A549 (cell line): ENCODE measurements around the gene WHRN. TPM values are rescaled to one million over a fixed set of nuclear protein-coding genes. Genes with fewer than 3 reads are reported as not detected.

Experiments used
- ATAC-seq, 2 experiments: fragments of 200-7000 bp in 1 of 2; fragments of >200 bp in 1 of 2; cut with Nextera tagmentation in 1 of 2; cut with Tn5 transposase in 1 of 2; 3 replicates each; pipeline versions ENCODE4 v1.8.0 to v1.9.1; 2018 to 2020; ENCODE audit warnings: mild to moderate bottlenecking in 1 of 2, moderate library complexity in 1 of 2
- CTCF ChIA-PET: fragments of 300-600 bp; sonication (Branson Sonifier 250); formaldehyde crosslinking; extraction: SDS; loops from one replicate; lab custom pipeline; 2021; ENCODE audit warnings: antibody characterized with exemption, inconsistent platforms; lab: Yijun Ruan, JAX
- POLR2A ChIA-PET: fragments of 350-600 bp; formaldehyde crosslinking; extraction: SDS; loops from one replicate; lab custom pipeline; 2021; ENCODE audit warnings: antibody characterized with exemption, inconsistent platforms; lab: Yijun Ruan, JAX
- DNase-seq, 2 experiments: peaks; one replicate each; pipeline versions ENCODE4 v3.0.0 to v3.0.0-alpha.2; 2011 to 2016; ENCODE audit warnings: low read depth in 1 of 2, low spot score in 1 of 2
- FAIRE-seq: peaks from 2 replicates; lab custom pipeline; 2011; peaks lifted over from hg19 to GRCh38; lab: Jason Lieb, UNC
- H3K27ac ChIP-seq, 2 experiments: fragments of >200 bp; sonication (Bioruptor Twin); formaldehyde crosslinking; 3 replicates each; pipeline ENCODE4 v1.5.1; 2016 to 2017
- H3K4me1 ChIP-seq: fragments of >200 bp; sonication (Bioruptor Twin); formaldehyde crosslinking; 3 replicates; pipeline ENCODE4 v1.6.1; 2016
- H3K4me2 ChIP-seq: fragments of >200 bp; sonication (Bioruptor Twin); formaldehyde crosslinking; 3 replicates; pipeline ENCODE4 v1.6.1; 2016
- H3K4me3 ChIP-seq: fragments of >200 bp; sonication (Bioruptor Twin); formaldehyde crosslinking; 3 replicates; pipeline ENCODE4 v1.5.1; 2016
- H3K9me3 ChIP-seq: fragments of >200 bp; sonication (Bioruptor Twin); formaldehyde crosslinking; 3 replicates; pipeline ENCODE4 v1.6.1; 2016
- CHD2 ChIP-seq: fragments of 150-350 bp; IDR thresholded peaks from 2 replicates; pipeline ENCODE4 v1.6.1; 2014; ENCODE audit warnings: low read length; ENCODE audit not compliant: partially characterized antibody
- CHD4 ChIP-seq: fragments of 200-600 bp; sonication (generic); IDR thresholded peaks from 2 replicates; pipeline ENCODE4 v1.6.1; 2016; ENCODE audit warnings: antibody characterized with exemption, mild to moderate bottlenecking, borderline replicate concordance
- EHF ChIP-seq: fragments of 250-450 bp; sonication (Bioruptor Pico); IDR thresholded peaks from 2 replicates; pipeline ENCODE4 v1.5.0; 2020; ENCODE audit warnings: mild to moderate bottlenecking
- EP300 ChIP-seq, 2 experiments: fragments of >200 bp; sonication (Bioruptor Twin); formaldehyde crosslinking; IDR thresholded peaks; 2 replicates in 1 of 2; 3 replicates in 1 of 2; pipeline ENCODE4 v1.6.1; 2016 to 2017
- ESRRA ChIP-seq: fragments of 150-350 bp; IDR thresholded peaks from 2 replicates; pipeline ENCODE4 v1.6.1; 2014; ENCODE audit warnings: mild to moderate bottlenecking, low read length, borderline replicate concordance
- FOSB ChIP-seq: fragments of 250-450 bp; sonication (Bioruptor Pico); IDR thresholded peaks from 2 replicates; pipeline ENCODE4 v1.5.0; 2020; ENCODE audit warnings: mild to moderate bottlenecking, moderate library complexity
- HOXA7 ChIP-seq: fragments of 250-450 bp; sonication (Bioruptor Pico); IDR thresholded peaks from 2 replicates; pipeline ENCODE4 v1.5.0; 2020; ENCODE audit warnings: mild to moderate bottlenecking, moderate library complexity
- NPAS2 ChIP-seq: fragments of 250-450 bp; sonication (Bioruptor Pico); IDR thresholded peaks from 2 replicates; pipeline ENCODE4 v1.8.0; 2022; ENCODE audit warnings: mild to moderate bottlenecking, moderate library complexity, borderline replicate concordance
- NR3C1 ChIP-seq: fragments of >200 bp; sonication (Bioruptor Twin); formaldehyde crosslinking; IDR thresholded peaks from 3 replicates; pipeline ENCODE4 v1.6.1; 2017
- PHF8 ChIP-seq: fragments of 200-600 bp; sonication (generic); IDR thresholded peaks from 2 replicates; pipeline ENCODE4 v1.6.1; 2016; ENCODE audit warnings: low read depth, mild to moderate bottlenecking, antibody characterized with exemption, moderate library complexity, borderline replicate concordance
- POLR2A ChIP-seq: IDR thresholded peaks from 2 replicates; pipeline ENCODE4 v1.6.1; 2012; ENCODE audit warnings: mild to moderate bottlenecking, low read length
- RARB ChIP-seq: fragments of 250-450 bp; sonication (Bioruptor Pico); IDR thresholded peaks from 2 replicates; pipeline ENCODE4 v1.8.0; 2021; ENCODE audit warnings: mild to moderate bottlenecking, moderate library complexity
- RCOR1 ChIP-seq: fragments of 150-350 bp; IDR thresholded peaks from 2 replicates; pipeline ENCODE4 v1.6.1; 2014; ENCODE audit warnings: antibody characterized with exemption, low read length, low read depth
- ZSCAN20 ChIP-seq: fragments of 250-450 bp; sonication (Bioruptor Pico); IDR thresholded peaks from 2 replicates; pipeline ENCODE4 v1.8.0; 2022; ENCODE audit warnings: mild to moderate bottlenecking, moderate library complexity
- WGBS: methylation state at CpG from one replicate; pipeline ENCODE4 v1.1.6; 2017; ENCODE audit errors: missing lambda C conversion rate; 5-methylcytosine and 5-hydroxymethylcytosine counted together
- polyA plus RNA-seq, 4 experiments: library from polyadenylated mRNA; depleted of rRNA in 3 of 4; stranded (reverse); fragments of >200 nt; fragmentation: RNase III in 1 of 4; extraction: RNeasy Plus Mini Kit Qiagen cat#74134 plus additional on column Dnase treatment in 1 of 4; gene quantifications; 2 replicates in 3 of 4; 3 replicates in 1 of 4; pipeline ENCODE4 v1.2.3, GENCODE V29; 2011 to 2017
- TF ChIP-seq, protein P1 (sequence below): fragments of 250-450 bp; sonication (Bioruptor Pico); IDR thresholded peaks from 2 replicates; pipeline ENCODE4 v1.5.0; 2020; ENCODE audit warnings: low read depth, mild to moderate bottlenecking, moderate library complexity
- TF ChIP-seq, protein P2 (sequence below): fragments of 450-650 bp; IDR thresholded peaks from 2 replicates; pipeline ENCODE4 v1.6.1; 2014; ENCODE audit warnings: antibody characterized with exemption
- TF ChIP-seq, protein P3 (sequence below): fragments of >200 bp; sonication (Bioruptor Twin); formaldehyde crosslinking; IDR thresholded peaks from 3 replicates; pipeline ENCODE4 v1.6.1; 2016
- TF ChIP-seq, protein P4 (sequence below): IDR thresholded peaks from 2 replicates; pipeline ENCODE4 v1.6.1; 2012; ENCODE audit warnings: low read depth, borderline replicate concordance
- TF ChIP-seq, protein P5 (sequence below): fragments of >200 bp; sonication (Bioruptor Twin); formaldehyde crosslinking; IDR thresholded peaks from 2 replicates; pipeline ENCODE4 v1.6.1; 2016

The WHRN gene
- polyA plus RNA-seq, 2 of the 4 experiments (the other 2 are of a cell fraction), result 1.2 to 3.2 TPM

DNA sequence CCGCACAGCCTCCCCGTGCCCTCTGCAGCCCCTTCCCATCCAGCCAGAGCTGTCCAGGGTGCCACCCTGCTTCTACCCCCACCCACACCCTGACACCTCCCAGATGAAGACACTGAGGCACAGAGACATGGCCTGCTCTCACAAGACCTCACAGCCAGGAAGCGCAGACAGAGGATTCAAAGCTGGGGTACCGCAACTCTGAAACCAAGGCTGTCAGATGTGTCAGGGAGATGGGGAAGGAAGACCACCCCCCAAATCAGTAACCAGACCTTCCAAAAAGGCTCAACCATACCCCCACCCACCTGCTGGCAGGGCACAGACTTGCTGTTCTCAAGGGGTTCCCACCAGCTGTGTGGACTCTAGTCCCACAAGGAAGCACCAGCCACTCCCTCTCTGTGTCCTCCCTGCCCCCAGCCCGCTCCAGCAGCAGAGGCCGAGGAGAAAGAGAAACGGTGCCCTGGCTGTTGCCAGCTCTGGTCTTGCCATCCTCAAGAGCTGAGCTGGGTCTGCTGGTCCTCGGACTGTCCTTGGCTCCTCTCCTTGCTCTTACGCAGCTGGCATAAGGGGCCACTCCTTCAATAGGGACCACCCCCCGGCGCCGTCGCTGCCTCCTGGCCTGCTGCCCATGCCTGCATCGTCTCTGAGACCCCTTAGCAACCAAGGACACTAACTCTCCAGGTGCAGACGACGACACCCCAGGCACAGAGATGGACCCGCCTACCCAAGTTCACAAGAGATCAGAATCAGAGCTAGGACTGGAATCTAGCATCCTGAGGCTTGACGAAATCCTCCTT lies 118.2 kb downstream of the WHRN start:
- H3K4me2 ChIP-seq, result no peak overlapping the region
- WGBS, result 80% methylated on average over 17 of the region's 18 CpGs
- CTCF ChIA-PET, result interaction anchor here (0.5 to 2.3 kb wide), 8 partner anchors 8 to 294 kb away, joined by 3 to 12 read pairs (median 3); no protein-coding TSS in a partner anchor
- no peaks in the 10 kb centered on the region for H3K9me3 ChIP-seq
- TF ChIP-seq CHD2 (no peak), EHF (CRISPR knock-in tag) (no peak), PHF8 (no peak)
- TF ChIP-seq, all 56 proteins: peak for 0
- POLR2A ChIA-PET, result no interaction called here
- Histone ChIP-seq H3K4me3 (no peak overlapping the region), H3K27ac (no peak overlapping the region; a peak in 1 of 6 replicates), H3K4me1 (peaks cover 9% of the 10 kb centered on the region; the same call in 2 of the 3 replicates)
- FAIRE-seq (no peak), ATAC-seq (no peak), DNase-seq (no peak)

DNA sequence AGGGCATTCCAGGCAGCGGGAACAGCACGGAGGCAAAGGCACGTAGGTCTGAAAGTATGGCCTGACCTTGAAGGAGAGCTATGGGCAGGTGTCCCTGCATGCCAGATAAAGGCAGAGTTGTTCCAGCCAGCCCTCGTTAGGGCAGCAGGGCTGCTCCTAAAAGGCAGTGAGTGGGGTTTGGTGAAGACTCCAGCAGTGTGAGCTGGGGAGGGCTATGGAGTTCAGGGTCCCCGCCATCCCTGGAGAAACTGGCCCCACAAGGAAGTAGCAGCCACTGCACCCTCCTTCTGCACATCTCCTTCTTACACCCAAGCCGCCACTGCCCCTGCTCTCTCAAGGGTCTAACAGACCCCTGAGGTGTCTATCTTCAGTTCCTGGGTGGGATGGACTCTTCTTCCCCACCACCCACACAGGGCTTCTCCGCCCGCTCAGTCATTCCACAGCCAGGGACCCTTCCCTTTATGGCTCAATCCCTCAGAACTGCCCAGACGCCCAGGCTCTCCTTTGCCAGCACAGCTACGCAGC lies 118.8 kb downstream of the WHRN start:
- Histone ChIP-seq H3K4me3 (no peak overlapping the region), H3K4me2 (no peak overlapping the region), H3K27ac (no peak overlapping the region; a peak in 1 of 6 replicates), H3K9me3 (no peaks in the 10 kb centered on the region), H3K4me1 (peaks cover 9% of the 10 kb centered on the region; the same call in 2 of the 3 replicates)
- no peak for FAIRE-seq
- ATAC-seq, result no peak
- TF ChIP-seq ESRRA (no peak), RCOR1 (no peak), NR3C1 (no peak), EP300 (IDR thresholded peaks at IDR 0.05) (no peak), PHF8 (no peak)
- TF ChIP-seq, protein P1, sequence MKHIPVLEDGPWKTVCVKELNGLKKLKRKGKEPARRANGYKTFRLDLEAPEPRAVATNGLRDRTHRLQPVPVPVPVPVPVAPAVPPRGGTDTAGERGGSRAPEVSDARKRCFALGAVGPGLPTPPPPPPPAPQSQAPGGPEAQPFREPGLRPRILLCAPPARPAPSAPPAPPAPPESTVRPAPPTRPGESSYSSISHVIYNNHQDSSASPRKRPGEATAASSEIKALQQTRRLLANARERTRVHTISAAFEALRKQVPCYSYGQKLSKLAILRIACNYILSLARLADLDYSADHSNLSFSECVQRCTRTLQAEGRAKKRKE (CRISPR knock-in tag), result no peak
- TF ChIP-seq, protein P2, sequence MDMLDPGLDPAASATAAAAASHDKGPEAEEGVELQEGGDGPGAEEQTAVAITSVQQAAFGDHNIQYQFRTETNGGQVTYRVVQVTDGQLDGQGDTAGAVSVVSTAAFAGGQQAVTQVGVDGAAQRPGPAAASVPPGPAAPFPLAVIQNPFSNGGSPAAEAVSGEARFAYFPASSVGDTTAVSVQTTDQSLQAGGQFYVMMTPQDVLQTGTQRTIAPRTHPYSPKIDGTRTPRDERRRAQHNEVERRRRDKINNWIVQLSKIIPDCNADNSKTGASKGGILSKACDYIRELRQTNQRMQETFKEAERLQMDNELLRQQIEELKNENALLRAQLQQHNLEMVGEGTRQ, result no peak
- TF ChIP-seq, protein P3, sequence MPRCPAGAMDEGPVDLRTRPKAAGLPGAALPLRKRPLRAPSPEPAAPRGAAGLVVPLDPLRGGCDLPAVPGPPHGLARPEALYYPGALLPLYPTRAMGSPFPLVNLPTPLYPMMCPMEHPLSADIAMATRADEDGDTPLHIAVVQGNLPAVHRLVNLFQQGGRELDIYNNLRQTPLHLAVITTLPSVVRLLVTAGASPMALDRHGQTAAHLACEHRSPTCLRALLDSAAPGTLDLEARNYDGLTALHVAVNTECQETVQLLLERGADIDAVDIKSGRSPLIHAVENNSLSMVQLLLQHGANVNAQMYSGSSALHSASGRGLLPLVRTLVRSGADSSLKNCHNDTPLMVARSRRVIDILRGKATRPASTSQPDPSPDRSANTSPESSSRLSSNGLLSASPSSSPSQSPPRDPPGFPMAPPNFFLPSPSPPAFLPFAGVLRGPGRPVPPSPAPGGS, result no peak
- ChIA-PET CTCF (interaction anchor here (0.8 to 2.5 kb wide), 7 partner anchors 10 to 48 kb away, joined by 3 to 15 read pairs (median 4); no protein-coding TSS in a partner anchor), POLR2A (no interaction called here)
- no peak for DNase-seq
- WGBS, result 86% methylated on average over 10 of the region's 10 CpGs

DNA sequence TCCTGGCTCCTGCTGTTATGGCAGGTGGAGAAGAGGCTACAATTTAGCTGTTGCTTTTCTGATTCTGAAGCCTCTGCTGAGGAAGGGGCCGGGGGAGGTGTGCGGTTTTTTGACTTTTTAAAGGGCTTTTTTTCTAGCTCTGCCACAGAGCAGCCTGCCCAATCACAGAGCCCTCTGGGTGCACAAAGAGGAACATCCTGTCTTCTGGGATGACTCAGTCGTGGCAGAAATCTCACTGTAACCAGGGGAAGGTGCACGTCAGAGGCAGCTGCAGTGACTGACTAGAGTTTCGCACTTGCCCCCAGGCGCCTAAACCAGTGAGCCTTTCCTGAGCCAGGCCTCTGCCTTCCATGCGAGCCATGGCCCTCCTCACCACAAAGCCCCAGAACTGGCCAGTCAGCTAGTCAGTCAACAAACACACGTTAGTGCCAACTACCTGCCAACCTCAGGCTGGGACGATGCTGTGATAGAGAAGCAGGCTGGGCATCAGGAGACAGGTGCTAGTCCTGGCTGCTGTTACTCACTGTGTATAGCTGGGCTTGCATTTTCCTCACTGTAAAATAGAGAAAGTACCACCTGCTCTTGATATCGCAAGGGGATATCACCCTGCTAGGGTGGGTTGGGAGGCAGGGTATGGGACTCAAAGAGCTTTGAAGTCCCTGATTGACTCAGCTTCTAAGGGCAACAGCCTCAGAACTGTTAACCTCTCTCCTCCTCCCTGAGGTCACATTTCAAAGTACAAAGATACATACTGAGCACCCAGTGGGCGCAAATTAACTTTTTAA lies 119.7 kb downstream of the WHRN start:
- DNase-seq (peak in 1 of 2 experiments; percentile 24), ATAC-seq (peak; percentile 70 to 73; a peak in 5 of 6 replicates), FAIRE-seq (no peak)
- ChIA-PET CTCF (interaction anchor here (0.5 to 2.5 kb wide), 7 partner anchors 9 to 629 kb away, joined by 3 to 15 read pairs (median 3); no protein-coding TSS in a partner anchor), POLR2A (interaction anchor here (0.9 kb wide), 1 partner anchor 12 kb away, joined by 3 read pairs; no protein-coding TSS in a partner anchor)
- no peaks in the 10 kb centered on the region for H3K9me3 ChIP-seq
- H3K4me3 ChIP-seq, result no peak overlapping the region
- peaks cover 9% of the 10 kb centered on the region; the same call in 2 of the 3 replicates for H3K4me1 ChIP-seq
- H3K27ac ChIP-seq, result peak overlapping the region; percentile 25 to 56; a peak in 4 of 6 replicates
- TF ChIP-seq, protein P4, sequence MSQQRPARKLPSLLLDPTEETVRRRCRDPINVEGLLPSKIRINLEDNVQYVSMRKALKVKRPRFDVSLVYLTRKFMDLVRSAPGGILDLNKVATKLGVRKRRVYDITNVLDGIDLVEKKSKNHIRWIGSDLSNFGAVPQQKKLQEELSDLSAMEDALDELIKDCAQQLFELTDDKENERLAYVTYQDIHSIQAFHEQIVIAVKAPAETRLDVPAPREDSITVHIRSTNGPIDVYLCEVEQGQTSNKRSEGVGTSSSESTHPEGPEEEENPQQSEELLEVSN, result no peak
- TF ChIP-seq RARB, result no peak
- TF ChIP-seq POLR2A, result no peak
- no peak for TF ChIP-seq HOXA7 (CRISPR knock-in tag)
- TF ChIP-seq NPAS2, result no peak
- TF ChIP-seq, protein P5, sequence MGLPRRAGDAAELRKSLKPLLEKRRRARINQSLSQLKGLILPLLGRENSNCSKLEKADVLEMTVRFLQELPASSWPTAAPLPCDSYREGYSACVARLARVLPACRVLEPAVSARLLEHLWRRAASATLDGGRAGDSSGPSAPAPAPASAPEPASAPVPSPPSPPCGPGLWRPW, result no peak
- no peak for TF ChIP-seq ZSCAN20 (CRISPR knock-in tag)
- no peak for TF ChIP-seq PHF8
- no peak for TF ChIP-seq FOSB
- no peak for TF ChIP-seq CHD4
- 76% methylated on average over 10 of the region's 11 CpGs for WGBS
- peak overlapping the region; percentile 34; the same call in 1 of the 3 replicates for H3K4me2 ChIP-seq
